Amygdala (tissue), 56 donors: ENCODE measurements around the gene RASSF8.
A peak's percentile ranks its signal among the peaks of the same experiment; 100 is the strongest.

ENCODE experiments used
- DNase-seq, 56 donors: peaks; one replicate each; lab custom pipeline; 2025; lab: John Stamatoyannopoulos, UW

Gene RASSF8

DNA sequence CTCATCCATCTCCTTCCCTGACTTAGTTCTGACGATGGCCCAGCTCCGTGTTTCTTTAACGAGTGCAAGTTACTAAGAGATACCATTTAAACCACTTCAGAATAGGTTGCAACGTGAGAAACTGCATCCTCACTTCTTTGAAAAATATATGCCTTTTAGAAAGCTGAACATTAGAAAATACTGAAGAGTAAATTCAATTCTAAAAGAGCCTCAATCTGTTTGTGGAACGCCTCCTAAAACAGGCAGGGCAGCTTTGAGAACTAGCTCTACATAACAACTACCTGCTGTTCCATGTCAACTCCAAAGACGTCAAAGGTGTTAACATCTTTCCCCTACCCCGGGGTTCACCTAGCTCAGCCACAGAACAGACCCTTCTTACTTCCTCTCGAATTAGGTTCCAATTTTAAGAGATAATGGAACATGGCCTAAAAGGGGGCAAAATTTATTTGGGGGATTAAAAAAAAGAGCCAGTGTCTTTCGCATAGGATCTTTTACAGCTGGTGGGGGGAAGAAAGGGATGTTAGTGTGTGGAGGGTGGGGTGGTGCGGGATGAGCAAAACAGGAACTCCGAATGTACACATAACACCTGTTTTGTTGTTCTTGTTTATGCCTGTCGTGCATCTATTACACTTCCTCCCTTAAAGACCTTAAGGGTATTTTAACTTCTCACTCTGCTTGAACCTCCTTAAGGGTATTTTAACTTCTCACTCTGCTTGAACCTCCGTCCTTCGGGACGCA is 163.0 kb downstream of the RASSF8 start:
- peak in 3 of 56 donors; percentile 26 to 39 (median 36) for DNase-seq

DNA sequence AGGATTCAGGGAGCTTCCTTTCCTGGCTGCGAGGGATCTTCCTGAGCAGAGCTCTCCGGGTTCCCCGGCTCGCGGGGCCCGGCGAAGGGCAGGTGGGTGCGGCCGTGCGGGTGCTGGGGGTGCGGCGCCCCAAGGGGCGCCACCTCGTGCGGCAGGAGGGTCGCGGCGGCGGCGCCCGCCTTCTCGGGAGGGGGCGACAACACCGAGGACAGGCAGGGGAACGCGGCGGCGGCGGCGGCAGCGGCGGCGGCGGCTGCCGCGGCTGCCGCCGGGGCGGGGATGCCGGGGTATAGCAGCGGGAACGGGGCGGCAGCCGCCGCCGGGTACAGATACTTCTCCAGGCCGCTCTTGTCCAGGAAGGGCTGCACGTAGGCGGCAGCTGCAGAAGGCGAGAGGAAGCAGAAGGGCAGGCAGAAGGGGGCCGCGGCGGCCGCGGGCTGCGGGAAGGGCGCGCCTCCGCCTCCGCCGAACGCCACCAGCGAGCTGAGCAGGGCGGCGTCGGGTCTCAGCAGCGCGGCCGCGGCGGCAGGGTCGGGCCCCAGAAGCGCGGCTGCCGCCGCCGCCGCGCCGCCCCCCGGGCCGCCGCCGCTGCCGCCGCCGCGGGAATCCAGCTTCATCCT is 163.7 kb downstream of the RASSF8 start:
- peak in 9 of 56 donors; percentile 36 to 62 (median 43) for DNase-seq

DNA sequence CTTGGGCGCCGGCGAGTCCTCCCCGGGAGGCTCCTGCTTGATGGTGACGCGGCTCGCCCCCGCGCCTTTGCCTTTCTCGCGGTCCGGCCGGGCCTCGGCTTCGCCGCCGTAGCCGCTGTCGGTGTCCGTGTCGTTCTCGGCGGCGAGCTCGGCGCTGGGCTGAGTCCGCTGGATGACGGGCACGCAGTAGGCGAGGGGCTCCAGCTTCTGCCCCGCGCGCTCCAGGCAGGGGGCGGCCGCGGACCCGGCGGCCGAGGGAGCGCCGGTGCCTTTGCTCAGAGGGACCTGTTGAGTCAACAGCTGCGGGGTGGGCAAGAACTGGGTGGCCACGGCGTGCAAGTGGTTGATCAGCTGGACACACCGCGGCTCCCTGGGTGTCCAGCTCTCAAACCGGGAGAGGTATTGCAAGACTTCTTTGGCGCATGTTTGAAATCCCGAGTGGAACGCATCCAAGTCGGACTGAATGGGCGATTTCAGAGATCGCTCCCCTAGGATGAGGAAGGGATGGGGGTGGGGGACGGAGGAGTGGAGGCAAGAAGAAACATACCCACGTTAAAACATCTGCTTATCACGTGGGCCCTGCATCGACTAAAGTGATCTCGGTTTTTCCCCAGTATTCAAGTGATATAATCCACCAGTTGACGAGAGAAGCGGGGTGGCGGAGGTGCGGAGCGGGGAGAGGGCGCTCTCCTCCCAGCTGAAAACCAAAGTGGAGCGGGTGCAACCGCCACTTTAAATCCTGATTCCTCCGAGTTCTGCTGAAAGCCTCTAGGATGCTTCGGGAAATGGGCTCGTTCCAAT is 164.4 kb downstream of the RASSF8 start:
- DNase-seq: peak in 55 of 56 donors; percentile 28 to 88 (median 68)

DNA sequence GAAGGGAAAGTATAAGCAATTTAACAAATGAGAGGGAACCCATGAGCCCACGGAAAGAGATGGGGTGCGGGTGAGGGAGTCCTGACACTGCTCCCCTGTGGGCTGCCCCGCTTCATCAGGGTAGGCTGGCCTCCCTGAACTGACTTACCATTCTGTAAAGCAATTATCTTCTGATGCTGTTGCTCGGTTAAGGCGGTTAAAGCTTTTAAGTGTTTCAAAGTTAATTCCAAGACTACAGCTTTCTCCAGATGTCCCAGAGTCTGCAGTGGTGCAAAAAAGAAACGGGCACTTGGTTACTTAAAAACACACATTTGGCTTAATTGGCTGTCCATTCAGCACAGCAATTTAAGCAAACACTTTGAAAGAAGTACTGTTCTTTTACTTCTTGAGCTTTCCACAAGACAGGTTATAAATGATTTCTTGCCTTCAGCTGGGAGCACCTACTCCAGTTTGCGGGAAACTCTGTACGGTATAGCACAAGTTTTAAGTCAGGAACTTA is 165.0 kb downstream of the RASSF8 start:
- DNase-seq: peak in 1 of 56 donors; percentile 72

DNA sequence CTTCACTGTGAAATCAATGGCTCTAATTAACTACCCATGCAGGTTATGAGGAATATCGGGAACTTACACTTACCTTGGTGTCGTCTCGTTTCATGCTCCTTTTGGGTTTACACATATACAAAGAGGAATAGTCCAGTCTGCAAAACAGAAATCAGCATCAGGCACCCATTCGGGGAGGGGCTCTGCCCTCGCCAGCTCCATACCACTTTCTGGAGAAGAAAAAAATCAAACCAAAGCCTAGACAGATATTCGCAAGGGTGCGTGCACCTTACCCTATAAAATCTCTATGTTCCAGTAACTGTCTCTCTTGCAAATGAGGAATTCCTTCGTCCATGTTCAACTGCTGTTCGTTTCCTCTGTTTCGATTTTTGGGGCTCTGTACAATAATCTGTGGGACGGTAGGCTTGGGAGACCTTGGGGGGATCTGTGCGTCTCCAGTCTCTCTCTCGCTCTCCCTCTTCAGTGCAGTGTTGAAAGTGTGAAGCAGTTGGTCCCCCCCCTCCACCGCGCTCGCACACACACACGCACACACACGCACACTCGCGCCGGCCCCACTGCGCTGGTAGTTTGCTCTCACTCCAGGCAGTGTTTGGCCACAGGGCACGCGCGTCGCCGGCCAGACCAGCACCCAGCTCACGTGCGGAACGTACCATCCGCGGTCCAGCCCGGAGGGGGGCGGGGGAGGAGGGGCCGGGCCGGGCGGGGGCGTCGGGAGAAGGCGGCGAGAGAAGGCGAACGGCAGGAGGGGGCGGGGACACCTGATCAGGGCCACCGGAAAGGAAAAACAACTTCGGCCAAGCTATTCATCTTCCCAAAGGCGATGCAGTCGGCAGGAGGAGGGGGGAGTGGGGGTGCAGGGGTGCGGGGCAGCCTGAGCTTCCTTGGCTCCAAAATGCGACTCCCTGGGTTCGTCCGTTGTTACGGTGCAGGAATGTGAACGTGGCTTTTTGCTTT is 166.2 kb downstream of the RASSF8 start, which contains the start of gene BHLHE41:
Gene BHLHE41 (minus strand): TSS at position 592 of the 954 bp plus-strand sequence. CDS start 258 bp downstream, at position 334.
- peak; percentile 38 to 94 (median 84) for DNase-seq

DNA sequence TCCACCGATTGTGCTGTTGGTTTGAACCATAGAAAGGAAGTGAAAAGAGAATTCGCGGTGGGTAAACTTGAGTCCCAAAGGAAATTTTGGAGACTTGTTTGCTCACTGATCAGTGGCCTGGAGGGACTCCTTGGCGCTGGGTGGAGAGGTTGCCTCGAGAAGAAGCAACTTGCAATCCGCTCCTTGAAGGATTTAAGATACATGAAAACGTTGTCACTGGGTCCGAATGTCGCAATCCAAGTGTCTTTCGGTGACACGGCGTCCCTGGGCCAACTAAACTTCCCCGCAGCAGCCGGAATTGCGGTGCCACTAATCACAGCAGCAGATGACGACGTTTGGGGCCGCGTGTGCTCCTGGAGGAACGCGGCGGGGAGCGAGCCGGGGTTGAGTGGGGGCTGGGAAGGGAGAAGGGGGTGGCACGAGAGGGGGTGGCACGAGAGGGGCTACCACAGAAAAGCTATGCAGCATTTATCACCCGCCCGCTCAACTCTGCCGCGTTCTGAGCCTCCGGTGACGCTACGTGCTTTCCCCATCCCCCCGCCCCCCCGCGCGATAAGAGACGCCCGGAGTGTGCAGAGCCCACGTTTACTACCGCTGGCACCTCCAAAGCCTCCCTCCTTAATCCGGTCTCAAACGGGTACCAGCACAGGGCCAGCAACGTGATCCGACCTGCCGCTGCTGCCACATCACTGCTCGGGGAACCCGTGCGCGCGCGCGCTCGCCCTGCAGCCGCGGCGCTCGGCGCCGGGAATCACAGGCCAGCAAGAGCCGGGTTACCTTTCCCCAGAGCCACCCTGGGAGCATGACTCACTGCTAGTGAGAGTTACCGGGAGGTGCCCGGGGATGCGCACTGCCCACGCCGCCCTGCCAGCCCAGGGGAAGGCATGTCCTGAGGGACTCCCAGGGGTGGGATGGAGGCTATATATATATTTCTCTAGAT is 167.2 kb downstream of the RASSF8 start:
- peak in 52 of 56 donors; percentile 43 to 89 (median 71) for DNase-seq

DNA sequence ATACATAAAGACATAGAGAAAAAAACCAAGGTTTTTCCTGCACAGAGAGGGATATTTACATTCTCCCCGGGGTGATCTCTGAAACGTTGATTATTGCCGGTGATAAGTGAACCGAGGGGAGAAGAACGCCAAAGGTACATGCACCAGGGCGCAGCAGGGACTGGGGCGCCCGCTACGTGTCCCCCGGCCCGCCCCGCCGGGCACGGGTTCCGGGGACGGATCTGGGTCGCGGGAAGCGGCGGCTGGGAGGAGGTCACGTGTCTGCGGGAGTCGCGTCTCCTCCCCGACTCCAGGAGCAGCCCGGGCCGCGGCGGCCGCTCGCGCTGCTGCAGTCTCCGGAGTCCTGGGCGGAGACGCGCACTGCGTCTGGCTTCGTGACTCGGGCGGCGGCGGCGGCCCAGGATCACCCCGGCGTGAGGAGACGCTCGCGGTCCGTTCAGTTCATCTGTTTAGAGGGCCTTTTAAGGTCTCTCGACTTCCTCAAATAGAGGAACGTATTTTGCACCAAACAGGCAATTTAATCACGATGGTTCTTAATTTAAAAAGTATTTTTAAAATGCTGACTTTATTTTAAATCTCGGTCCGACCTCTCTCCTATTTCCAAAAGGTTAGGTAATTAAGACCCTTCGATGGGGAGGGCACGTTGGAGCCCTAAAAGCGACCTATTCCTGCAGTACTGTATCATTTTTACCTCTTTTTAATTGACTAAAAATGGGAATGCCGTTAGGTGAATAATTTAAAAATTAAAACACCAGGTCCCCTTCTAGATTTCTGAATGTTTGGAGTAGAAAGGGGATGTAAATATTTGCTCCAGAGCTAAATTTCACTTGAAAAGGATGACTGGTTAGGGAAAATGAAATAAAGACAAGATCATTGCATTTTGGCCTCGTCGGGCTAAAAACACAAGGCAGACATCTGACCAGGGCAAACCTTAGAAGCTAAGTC is 168.1 kb downstream of the RASSF8 start:
- peak in 55 of 56 donors; percentile 36 to 90 (median 77) for DNase-seq

DNA sequence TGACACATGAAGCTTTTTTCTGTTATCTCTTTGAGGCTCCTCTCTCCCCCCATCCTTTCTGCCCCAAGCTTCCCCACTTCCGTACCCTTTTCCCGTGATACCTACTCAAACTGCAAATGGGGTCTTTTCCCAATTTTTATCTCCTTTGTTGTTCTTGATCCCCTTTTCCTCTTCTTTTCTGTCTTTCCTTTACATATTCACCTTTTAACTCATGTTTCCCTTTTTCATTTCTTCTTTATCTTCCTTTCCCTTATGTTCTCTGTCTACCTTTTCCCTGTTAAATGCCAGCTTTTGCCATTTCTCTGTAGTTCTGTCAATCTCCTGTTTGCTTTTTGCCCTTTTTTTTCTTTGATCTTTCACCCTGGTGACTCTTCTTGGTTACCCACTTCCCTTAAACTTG is 168.9 kb downstream of the RASSF8 start:
- DNase-seq: no peak

DNA sequence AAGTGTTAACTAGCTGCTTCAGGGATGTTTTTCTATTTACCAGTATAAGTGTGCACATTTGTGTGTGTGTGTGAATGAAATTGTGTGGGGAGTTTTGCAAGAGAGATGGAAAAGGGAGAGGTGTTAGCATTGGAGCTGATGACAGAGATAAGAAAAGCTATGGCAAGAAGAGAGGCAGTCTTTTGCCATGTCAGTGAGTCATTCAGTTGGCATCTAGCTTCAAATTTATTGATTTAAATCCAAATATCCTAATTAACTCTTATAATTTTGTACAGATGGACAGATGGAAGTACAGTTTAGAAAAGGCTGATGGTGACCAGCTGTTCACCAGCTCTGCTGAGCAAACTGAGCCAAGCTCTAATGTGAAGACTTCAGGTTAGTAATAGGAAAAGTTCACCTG is 169.7 kb downstream of the RASSF8 start:
- DNase-seq: no peak
